Endothelial cell of umbilical vein (primary cell): ENCODE data around the gene XPO6. TPM values are rescaled to one million over a fixed set of nuclear protein-coding genes. Genes with fewer than 3 reads are reported as not detected.

ENCODE experiments used
- BruUV-seq: library from RNA; stranded (reverse); fragments of 400-500 nt; replicated peaks from 2 replicates; lab custom pipeline; 2021; lab: Mats Ljungman, UMichigan
- CTCF ChIA-PET: fragments of 300-600, 350-600 bp; sonication (Branson Sonifier 250); formaldehyde crosslinking; loops from one replicate; lab custom pipeline; 2021; ENCODE audit warnings: antibody characterized with exemption, inconsistent platforms; lab: Charles Lee
- POLR2A ChIA-PET: fragments of 300-600, 350-600 bp; sonication (Branson Sonifier 250); formaldehyde crosslinking; loops from one replicate; lab custom pipeline; 2021; ENCODE audit warnings: antibody characterized with exemption, inconsistent platforms; lab: Charles Lee
- DNase-seq: peaks from one replicate; pipeline ENCODE4 v3.0.0-alpha.2; 2011; ENCODE audit warnings: low read depth, low spot score
- FAIRE-seq: peaks from 2 replicates; lab custom pipeline; 2011; peaks lifted over from hg19 to GRCh38; lab: Jason Lieb, UNC
- H2AFZ ChIP-seq: 2 replicates; pipeline ENCODE4 v1.6.0; 2012; ENCODE audit warnings: low read depth, low read length, control low read depth, inconsistent platforms
- H3K27ac ChIP-seq: 2 replicates; pipeline ENCODE4 v1.5.1; 2011; ENCODE audit warnings: low read depth, mild to moderate bottlenecking, control low read depth, low read length, moderate library complexity; ENCODE audit not compliant: insufficient read depth
- H3K27me3 ChIP-seq, 2 experiments: 2 replicates each; pipeline versions ENCODE4 v1.6.0 to v1.6.1; 2011; ENCODE audit warnings: low read length in 2 of 2, mixed read lengths in 1 of 2; ENCODE audit not compliant: control insufficient read depth in 2 of 2, insufficient read depth in 2 of 2
- H3K36me3 ChIP-seq, 2 experiments: 2 replicates in 1 of 2; 3 replicates in 1 of 2; pipeline ENCODE4 v1.5.1; 2011; ENCODE audit warnings: low read length in 2 of 2, mild to moderate bottlenecking in 1 of 2, moderate library complexity in 1 of 2; ENCODE audit not compliant: control insufficient read depth in 2 of 2, insufficient read depth in 2 of 2; ENCODE audit errors: extremely low read depth in 1 of 2
- H3K4me1 ChIP-seq: 3 replicates; pipeline ENCODE4 v1.5.1; 2011; ENCODE audit warnings: mild to moderate bottlenecking, low read length; ENCODE audit not compliant: control insufficient read depth, insufficient read depth; ENCODE audit errors: extremely low read depth
- H3K4me2 ChIP-seq: 2 replicates; pipeline ENCODE4 v1.6.1; 2011; ENCODE audit warnings: low read length, control low read depth, mixed read lengths; ENCODE audit not compliant: insufficient read depth
- H3K4me3 ChIP-seq, 3 experiments: fragments of 200-600 bp in 1 of 3; sonication (generic), shearing (Covaris generic) in 1 of 3; replicated peaks in 1 of 3; 2 replicates each; pipeline ENCODE4 v1.5.1; 2011 to 2016; ENCODE audit warnings: control low read depth in 3 of 3, low read length in 3 of 3, mild to moderate bottlenecking in 2 of 3, inconsistent platforms in 1 of 3, low read depth in 1 of 3, moderate library complexity in 1 of 3; ENCODE audit not compliant: insufficient read depth in 1 of 3
- H3K79me2 ChIP-seq: 2 replicates; pipeline ENCODE4 v1.6.0; 2012; ENCODE audit warnings: low read length, inconsistent platforms; ENCODE audit not compliant: control insufficient read depth, insufficient read depth
- H3K9ac ChIP-seq: replicated peaks from 2 replicates; pipeline ENCODE3; 2011; ENCODE audit warnings: low read length, control low read depth; ENCODE audit not compliant: insufficient read depth; ENCODE audit errors: extremely low read depth
- H3K9me1 ChIP-seq: replicated peaks from 3 replicates; pipeline ENCODE4 v1.6.0; 2011; ENCODE audit warnings: mild to moderate bottlenecking, low read length; ENCODE audit not compliant: control insufficient read depth, insufficient read depth; ENCODE audit errors: extremely low read depth
- H3K9me3 ChIP-seq: replicated peaks from 2 replicates; pipeline ENCODE4 v1.5.1; 2012; ENCODE audit warnings: low read length, inconsistent platforms; ENCODE audit not compliant: control insufficient read depth, insufficient read depth
- H4K20me1 ChIP-seq: replicated peaks from 2 replicates; pipeline ENCODE3; 2011; ENCODE audit warnings: mild to moderate bottlenecking, low read length; ENCODE audit not compliant: control insufficient read depth, insufficient read depth; ENCODE audit errors: extremely low read depth
- FOS ChIP-seq: IDR thresholded peaks from 2 replicates; pipeline ENCODE4 v1.6.1; 2011; ENCODE audit warnings: mild to moderate bottlenecking, low read length, moderate library complexity, borderline replicate concordance; ENCODE audit not compliant: insufficient read depth
- MYC ChIP-seq: IDR thresholded peaks from one replicate; pipeline ENCODE4 v1.6.1; 2011; ENCODE audit warnings: mild to moderate bottlenecking, low read depth, low read length
- dilution Hi-C: fragments of 300-500 bp; cut with MboI; formaldehyde crosslinking; loops from one replicate; pipeline ENCODE4 v1.15.0; 2019; ENCODE audit warnings: low sequenced_read_pairs; ENCODE audit not compliant: extremely low pct_ligation_motif_present
- intact Hi-C: fragments of 100-400 bp; cut with micrococcal nuclease; formaldehyde crosslinking; loops from one replicate; pipeline ENCODE4 v1.10.0; 2022
- polyA plus RNA-seq, 4 experiments: library from polyadenylated mRNA; depleted of rRNA in 3 of 4; stranded (reverse) in 3 of 4; unstranded in 1 of 4; fragments of >200 nt; gene quantifications; 2 replicates each; pipeline versions ENCODE4 v1.2.1 to v1.2.3, GENCODE V29; 2011 to 2012; ENCODE audit warnings: missing spikeins in 1 of 4
- total RNA-seq: library from RNA; stranded (reverse); gene quantifications from 2 replicates; pipeline ENCODE4 v1.2.3, GENCODE V29; 2021
- TF ChIP-seq, protein P1 (sequence below), 2 donors: IDR thresholded peaks; 1 replicate in 1 of 2; 2 replicates in 1 of 2; pipeline ENCODE4 v1.5.1; 2011; ENCODE audit warnings: low read length in 2 of 2, mild to moderate bottlenecking in 2 of 2, moderate library complexity in 2 of 2, control low read depth in 1 of 2, inconsistent platforms in 1 of 2, low read depth in 1 of 2; ENCODE audit not compliant: insufficient read depth in 1 of 2; ENCODE audit errors: extremely low read depth in 1 of 2

Gene XPO6
- total and polyA plus RNA-seq, 2 donors (not counting 3 experiments of a cell fraction or from before 2014, with no cell fraction given), result 170 to 272 TPM

GRCh38 chr16:28089205-28089991 is 122.4 kb downstream of the XPO6 start:
- no TSS peak for BruUV-seq
- ChIA-PET CTCF (interaction anchor here (1.2 kb wide), 1 partner anchor 19 kb away, joined by 3 read pairs; no protein-coding TSS in a partner anchor), POLR2A (no interaction called here)
- Histone ChIP-seq H3K9ac (no peak overlapping the region), H3K79me2 (no peaks in the 10 kb centered on the region), H3K27ac (no peak overlapping the region), H3K4me3 (no peak overlapping the region), H3K4me2 (no peak overlapping the region), H3K27me3 (no peaks in the 10 kb centered on the region), H3K4me1 (no peaks in the 10 kb centered on the region), H3K36me3 (peaks cover 0 to 4% of the 10 kb centered on the region in 2 experiments), H3K9me3 (no peaks in the 10 kb centered on the region), H4K20me1 (no peaks in the 10 kb centered on the region), H2AFZ (no peak overlapping the region), H3K9me1 (no peaks in the 10 kb centered on the region)
- dilution Hi-C loops, result no loop called here
- intact Hi-C loops, result no loop called here
- no peak for FAIRE-seq
- TF ChIP-seq, protein P1, sequence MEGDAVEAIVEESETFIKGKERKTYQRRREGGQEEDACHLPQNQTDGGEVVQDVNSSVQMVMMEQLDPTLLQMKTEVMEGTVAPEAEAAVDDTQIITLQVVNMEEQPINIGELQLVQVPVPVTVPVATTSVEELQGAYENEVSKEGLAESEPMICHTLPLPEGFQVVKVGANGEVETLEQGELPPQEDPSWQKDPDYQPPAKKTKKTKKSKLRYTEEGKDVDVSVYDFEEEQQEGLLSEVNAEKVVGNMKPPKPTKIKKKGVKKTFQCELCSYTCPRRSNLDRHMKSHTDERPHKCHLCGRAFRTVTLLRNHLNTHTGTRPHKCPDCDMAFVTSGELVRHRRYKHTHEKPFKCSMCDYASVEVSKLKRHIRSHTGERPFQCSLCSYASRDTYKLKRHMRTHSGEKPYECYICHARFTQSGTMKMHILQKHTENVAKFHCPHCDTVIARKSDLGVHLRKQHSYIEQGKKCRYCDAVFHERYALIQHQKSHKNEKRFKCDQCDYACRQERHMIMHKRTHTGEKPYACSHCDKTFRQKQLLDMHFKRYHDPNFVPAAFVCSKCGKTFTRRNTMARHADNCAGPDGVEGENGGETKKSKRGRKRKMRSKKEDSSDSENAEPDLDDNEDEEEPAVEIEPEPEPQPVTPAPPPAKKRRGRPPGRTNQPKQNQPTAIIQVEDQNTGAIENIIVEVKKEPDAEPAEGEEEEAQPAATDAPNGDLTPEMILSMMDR (IDR thresholded peaks at IDR 0.05; ENCODE audit: extremely low read depth in 1 of 2, insufficient read depth in 1 of 2, low read depth in 1 of 2, low read length in 2 of 2), result no peak
- TF ChIP-seq FOS (no peak), MYC (no peak)
- no peak for DNase-seq
